ENCODE measurements around the gene MICOS13.

MICOS13 gene

GRCh38 chr19:5666921-5667610, 13.2 kb downstream of the MICOS13 start:
- DNase-seq, result no peak

- DNase-seq, result no peak
Measured at GRCh38 chr19:5665781-5666513, 14.4 kb downstream of the MICOS13 start.

DNA sequence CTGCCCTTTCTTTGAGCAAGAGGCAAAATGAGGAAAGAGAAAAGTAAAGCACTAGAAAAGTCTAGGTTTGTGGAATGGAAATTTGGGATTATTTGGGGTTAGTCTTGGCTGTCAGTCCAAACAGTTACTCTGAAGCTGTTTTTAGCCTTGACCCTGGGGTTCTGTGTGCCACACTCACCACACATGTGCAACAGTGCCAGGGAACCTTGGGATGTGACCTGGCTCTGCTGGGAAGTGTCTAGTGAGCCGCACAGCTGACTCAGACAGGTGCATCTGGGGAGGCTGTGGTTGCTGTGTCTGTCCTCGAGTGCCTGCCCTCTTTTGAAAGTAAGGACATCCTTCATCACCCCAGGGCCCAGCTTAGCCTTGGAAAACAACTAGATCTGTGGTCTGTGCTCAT, 15.8 kb downstream of the MICOS13 start:
- no peak for DNase-seq

DNA sequence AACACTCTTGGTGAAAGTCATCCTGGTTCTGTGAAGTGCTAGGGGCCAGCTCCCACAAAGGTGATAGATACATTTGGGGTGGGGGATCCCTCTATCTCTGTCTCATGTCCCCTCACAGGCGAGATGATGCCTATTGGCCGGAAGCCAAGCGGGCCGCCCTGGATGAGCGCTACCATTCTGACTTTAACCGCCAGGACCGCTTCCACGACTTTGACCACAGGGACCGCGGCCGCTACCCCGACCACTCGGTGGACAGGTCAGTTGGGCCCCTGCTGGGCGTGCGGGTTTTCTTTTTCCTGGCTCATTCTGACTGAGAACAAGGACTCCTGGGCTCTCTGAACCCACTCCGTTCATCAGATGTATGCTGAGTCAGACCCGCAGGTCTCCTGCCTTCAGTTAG, 16.4 kb downstream of the MICOS13 start:
- no peak for DNase-seq

DNA sequence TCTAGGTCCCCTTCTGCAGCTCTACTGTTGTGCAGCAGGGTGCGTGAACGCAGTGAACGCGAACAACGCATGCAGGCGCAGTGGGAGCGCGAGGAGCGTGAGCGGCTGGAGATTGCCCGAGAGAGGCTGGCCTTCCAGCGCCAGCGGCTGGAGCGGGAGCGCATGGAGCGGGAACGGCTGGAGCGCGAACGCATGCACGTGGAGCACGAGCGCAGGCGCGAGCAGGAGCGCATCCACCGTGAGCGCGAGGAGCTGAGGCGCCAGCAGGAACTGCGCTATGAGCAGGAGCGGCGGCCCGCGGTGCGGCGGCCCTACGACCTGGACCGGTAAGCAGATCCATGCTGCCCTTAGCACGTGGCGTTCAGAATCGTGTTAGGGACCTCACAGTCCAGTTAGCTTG, 18.8 kb downstream of the MICOS13 start:
- DNase-seq, result no peak

GRCh38 chr19:5655412-5655811, 24.9 kb downstream of the MICOS13 start:
- DNase-seq, result no peak

- DNase-seq, result no peak
Measured at GRCh38 chr19:5654931-5655330, 25.4 kb downstream of the MICOS13 start.

DNA sequence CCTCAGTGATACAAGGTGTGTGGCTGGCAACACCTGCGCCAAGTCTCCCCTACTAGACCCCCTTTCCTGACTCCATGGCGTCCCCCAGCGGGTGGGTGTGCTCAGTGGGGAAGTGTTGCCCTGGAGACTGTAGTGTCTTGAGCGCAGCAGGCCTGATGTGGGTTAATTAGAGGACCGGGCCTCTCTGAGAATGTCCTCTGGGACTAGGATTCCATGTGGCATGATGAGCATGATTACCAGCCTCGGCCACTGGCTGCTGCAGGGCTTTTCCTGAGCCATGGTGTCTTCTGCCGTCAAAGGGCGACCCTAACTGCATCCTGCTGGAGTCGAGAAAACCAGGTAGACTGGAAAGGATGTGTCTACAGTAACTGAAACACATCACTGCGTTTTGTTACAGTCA, 28.1 kb downstream of the MICOS13 start:
- DNase-seq, result no peak

DNA sequence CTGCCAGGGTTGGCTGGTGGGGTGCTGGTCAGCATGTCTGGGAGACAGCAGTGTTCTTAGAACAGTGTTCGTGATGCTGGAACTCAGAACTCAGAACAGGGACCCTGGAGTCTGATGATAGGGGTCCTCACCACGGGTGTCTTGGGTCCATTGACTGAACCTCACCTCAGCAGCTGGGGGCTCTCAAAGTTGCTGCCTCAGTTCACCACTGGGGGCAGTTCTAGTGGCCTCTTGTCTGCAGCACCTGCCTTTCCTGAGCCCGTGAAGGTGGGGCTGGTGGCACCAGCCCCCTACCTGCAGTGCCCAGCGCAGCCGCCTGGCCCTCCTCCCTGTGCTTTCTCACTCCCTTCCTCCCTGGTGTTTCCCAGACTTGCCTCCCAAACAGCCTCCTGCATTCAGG, 29.0 kb downstream of the MICOS13 start:
- DNase-seq, result no peak

DNA sequence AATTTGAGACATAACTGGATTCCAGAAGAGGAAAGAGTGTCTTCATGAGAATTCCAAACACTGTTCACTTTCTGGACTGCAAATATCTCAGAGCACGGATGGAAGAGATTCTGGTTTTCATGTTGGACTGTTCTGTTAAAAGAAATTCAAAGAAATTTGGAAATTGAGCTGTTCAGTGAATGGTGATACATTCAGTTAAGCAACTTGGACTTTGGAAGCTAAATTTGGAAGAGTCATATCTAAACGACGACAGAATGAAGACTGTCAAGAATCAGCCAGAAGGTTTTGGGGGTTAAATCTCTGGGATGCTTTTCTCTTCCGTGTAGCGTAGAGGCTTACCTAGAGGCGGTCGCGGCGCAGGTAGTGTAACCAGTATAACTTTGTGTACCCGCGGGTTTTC, 31.9 kb downstream of the MICOS13 start:
- no peak for DNase-seq

- DNase-seq, result no peak
Measured at GRCh38 chr19:5646703-5647102, 33.6 kb downstream of the MICOS13 start.

- no peak for DNase-seq
Measured at GRCh38 chr19:5645409-5645808, 34.9 kb downstream of the MICOS13 start.

GRCh38 chr19:5644037-5644436, 36.3 kb downstream of the MICOS13 start:
- DNase-seq, result no peak

GRCh38 chr19:5643060-5643459, 37.3 kb downstream of the MICOS13 start:
- no peak for DNase-seq

DNA sequence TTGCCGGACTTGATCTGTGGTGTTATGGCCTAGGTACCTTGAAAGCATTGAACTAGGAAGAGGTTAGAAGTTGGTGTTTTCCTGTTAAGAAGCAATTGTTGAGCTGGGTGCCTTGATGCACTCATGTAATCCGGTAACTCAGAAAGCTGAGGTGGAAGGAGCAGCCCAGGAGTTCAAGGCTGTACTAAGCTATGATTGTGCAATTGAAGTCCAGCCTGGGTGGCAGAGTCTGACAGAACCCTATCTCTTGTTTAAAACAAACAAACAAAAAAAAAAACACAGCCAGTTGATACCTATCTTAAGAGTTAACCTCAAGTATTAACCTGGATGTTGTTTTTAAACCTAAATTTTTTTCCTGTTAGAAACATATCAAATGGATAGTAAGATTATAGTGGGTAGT, 38.1 kb downstream of the MICOS13 start:
- no peak for DNase-seq

DNA sequence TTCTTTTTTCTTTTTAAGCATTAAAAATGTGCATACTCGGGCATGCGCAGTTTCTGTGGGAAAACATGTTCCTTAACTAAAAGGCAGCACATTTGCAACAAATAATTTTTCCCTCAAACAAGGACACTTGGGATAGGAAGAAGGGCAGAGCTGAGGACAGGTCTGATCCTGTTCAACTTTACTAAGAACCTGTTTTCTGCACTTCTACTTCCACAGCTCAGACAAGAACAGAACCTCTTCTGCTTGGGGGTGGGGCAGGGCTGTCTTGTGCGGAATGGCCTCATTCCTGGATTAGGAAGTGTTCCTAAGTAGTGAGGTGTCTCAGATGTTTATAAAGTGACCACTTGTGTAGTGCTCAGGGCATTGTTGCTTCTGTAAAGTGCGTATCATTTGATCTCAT, 39.1 kb downstream of the MICOS13 start:
- no peak for DNase-seq

DNA sequence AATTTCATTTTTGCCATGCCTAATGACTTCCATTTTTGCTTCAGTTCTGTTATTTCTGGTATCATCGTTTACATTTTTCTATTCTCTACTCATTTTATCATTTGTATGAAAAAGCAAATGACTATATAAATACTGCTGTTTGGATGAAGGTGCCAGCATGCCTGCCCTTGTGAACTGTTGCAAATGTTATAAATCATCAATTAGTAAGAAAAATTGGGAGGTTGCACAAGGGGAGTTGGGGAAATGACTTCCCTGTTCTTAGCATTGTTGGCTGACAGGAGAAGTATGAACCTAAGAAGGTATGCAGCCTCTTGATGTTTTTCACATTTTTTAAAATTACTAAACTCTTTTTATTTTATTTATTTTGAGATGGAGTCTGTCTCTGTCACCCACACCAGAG, 42.3 kb downstream of the MICOS13 start:
- DNase-seq, result no peak

GRCh38 chr19:5635427-5635826, 44.9 kb downstream of the MICOS13 start:
- DNase-seq, result no peak

- no peak for DNase-seq
Measured at GRCh38 chr19:5632657-5633056, 47.7 kb downstream of the MICOS13 start.

GRCh38 chr19:5632241-5632612, 48.1 kb downstream of the MICOS13 start:
- no peak for DNase-seq

- DNase-seq, result no peak
Measured at GRCh38 chr19:5631567-5632240, 48.6 kb downstream of the MICOS13 start.

DNA sequence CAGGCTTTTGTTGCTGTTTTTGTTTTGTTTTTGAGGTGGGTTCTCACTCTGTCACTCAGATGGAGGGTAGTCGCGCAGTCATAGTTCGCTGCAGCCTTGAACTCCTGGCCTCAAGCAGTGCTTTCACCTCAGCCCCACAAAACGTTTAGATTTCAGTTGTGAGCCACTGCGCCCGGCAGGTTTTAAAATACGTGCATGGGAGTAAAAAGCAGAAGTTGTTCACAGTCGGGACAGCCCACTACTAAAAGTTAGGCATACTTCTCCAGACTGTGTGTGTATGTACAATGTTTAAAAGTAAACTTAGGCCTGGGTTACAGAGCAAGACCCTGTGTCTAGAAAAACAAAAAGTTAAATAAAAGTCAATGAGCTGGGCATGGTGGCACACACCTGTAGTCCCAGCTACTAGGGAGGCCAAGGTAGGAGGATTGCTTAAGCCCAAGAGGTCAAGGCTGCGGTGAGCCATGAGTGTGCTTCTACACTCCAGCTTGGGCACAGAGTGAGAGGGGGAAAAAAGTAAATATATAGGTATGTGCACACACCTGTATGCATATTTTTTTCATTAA, 51.3 kb downstream of the MICOS13 start:
- no peak for DNase-seq

- DNase-seq, result no peak
Measured at GRCh38 chr19:5628461-5628860, 51.9 kb downstream of the MICOS13 start.

All from SHP77 (cell line).